Natural killer cell (primary cell): Measurements from ENCODE around the gene TUBG1. TPM values are rescaled to one million over a fixed set of nuclear protein-coding genes. Genes with fewer than 3 reads are reported as not detected.

Experiments
- ATAC-seq, 3 donors: fragments of 150-1000 bp in 2 of 3; fragments of 200-7000 bp in 1 of 3; cut with Tn5 transposase; 1 replicate in 1 of 3; 2 replicates in 2 of 3; pipeline ENCODE4 v1.10.0; 2021; ENCODE audit warnings: mild to moderate bottlenecking in 2 of 3, moderate library complexity in 2 of 3
- DNase-seq, 2 donors: peaks; one replicate each; pipeline versions ENCODE4 v3.0.0 to v3.0.0-alpha.2; 2013 to 2021; ENCODE audit warnings: mixed read lengths in 1 of 2
- H3K27ac ChIP-seq: one replicate; pipeline ENCODE4 v1.5.1; 2013; ENCODE audit warnings: mild to moderate bottlenecking, low read length
- H3K27me3 ChIP-seq: one replicate; pipeline ENCODE4 v1.6.1; 2013; ENCODE audit warnings: low read length; ENCODE audit not compliant: control insufficient read depth, insufficient read depth
- H3K36me3 ChIP-seq: one replicate; pipeline ENCODE4 v1.6.1; 2013; ENCODE audit warnings: low read length; ENCODE audit not compliant: control insufficient read depth, insufficient read depth
- H3K4me1 ChIP-seq: one replicate; pipeline ENCODE4 v1.6.1; 2013; ENCODE audit warnings: low read length; ENCODE audit not compliant: control insufficient read depth, insufficient read depth
- H3K4me3 ChIP-seq: one replicate; pipeline ENCODE4 v1.5.1; 2013; ENCODE audit warnings: low read length
- H3K9me3 ChIP-seq: one replicate; pipeline ENCODE4 v1.6.1; 2013; ENCODE audit warnings: low read length; ENCODE audit not compliant: control insufficient read depth, insufficient read depth
- H3K27ac Mint-ChIP-seq, 2 donors: one replicate each; pipeline ENCODE4 v1.8.0; 2022; ENCODE audit warnings: mild to moderate bottlenecking in 2 of 2, mixed read lengths in 2 of 2, moderate library complexity in 1 of 2
- H3K27me3 Mint-ChIP-seq, 2 donors: one replicate each; pipeline ENCODE4 v1.8.0; 2022; ENCODE audit warnings: low read depth in 2 of 2, mixed read lengths in 2 of 2
- H3K36me3 Mint-ChIP-seq: one replicate; pipeline ENCODE4 v1.8.0; 2022; ENCODE audit warnings: mixed read lengths
- H3K4me1 Mint-ChIP-seq, 2 donors: one replicate each; pipeline ENCODE4 v1.8.0; 2022; ENCODE audit warnings: mixed read lengths in 2 of 2
- H3K4me3 Mint-ChIP-seq: one replicate; pipeline ENCODE4 v1.8.0; 2022; ENCODE audit warnings: mild to moderate bottlenecking, moderate library complexity, mixed read lengths
- H3K9me3 Mint-ChIP-seq, 2 donors: one replicate each; pipeline ENCODE4 v1.8.0; 2022; ENCODE audit warnings: mixed read lengths in 2 of 2
- CTCF ChIP-seq: fragments of 200-600 bp; IDR thresholded peaks from one replicate; pipeline ENCODE4 v1.8.0; 2022; ENCODE audit warnings: antibody characterized with exemption
- WGBS: methylation state at CpG from one replicate; pipeline ENCODE4 v1.1.7; 2013; ENCODE audit warnings: missing lambda C conversion rate; ENCODE audit not compliant: insufficient coverage; 5-methylcytosine and 5-hydroxymethylcytosine counted together
- intact Hi-C: fragments of 100-400 bp; cut with micrococcal nuclease; formaldehyde crosslinking; loops from one replicate; pipeline ENCODE4 v1.14.2; 2022
- total RNA-seq, 4 donors: library from RNA; stranded (reverse); fragments of 120-200 nt in 1 of 4; gene quantifications; one replicate each; pipeline versions ENCODE4 v1.2.3 to v1.2.4, GENCODE V29; 2013 to 2022

Gene TUBG1
- total RNA-seq, 3 donors from 2014 or later (not counting 1 experiment from before 2014, with no cell fraction given) = 9.7 to 16.5 (median 13.0) TPM

- H3K36me3 Mint-ChIP-seq = no peaks in the 10 kb centered on the region
- WGBS = 91% methylated on average over 9 of the region's 9 CpGs
- ATAC-seq (no peak), DNase-seq (no peak)
- H3K4me3 Mint-ChIP-seq = no peak overlapping the region
- intact Hi-C loops = no loop called here
- H3K27me3 Mint-ChIP-seq = no peaks in the 10 kb centered on the region
- Histone ChIP-seq H3K4me1 (no peaks in the 10 kb centered on the region), H3K27ac (no peak overlapping the region), H3K36me3 (no peaks in the 10 kb centered on the region), H3K9me3 (no peaks in the 10 kb centered on the region), H3K27me3 (no peaks in the 10 kb centered on the region), H3K4me3 (no peak overlapping the region)
- no peak overlapping the region for H3K27ac Mint-ChIP-seq
- no peaks in the 10 kb centered on the region for H3K9me3 Mint-ChIP-seq
- H3K4me1 Mint-ChIP-seq = no peaks in the 10 kb centered on the region
- no peak for TF ChIP-seq CTCF
Observed at GRCh38 chr17:42632949-42633444, 23.5 kb downstream of the TUBG1 start.

- H3K4me3 ChIP-seq = no peak overlapping the region
- Mint-ChIP-seq H3K27me3 (peaks cover 0 to 7% of the 10 kb centered on the region in 2 donors), H3K36me3 (no peaks in the 10 kb centered on the region), H3K27ac (no peak overlapping the region), H3K9me3 (no peaks in the 10 kb centered on the region), H3K4me3 (peak overlapping the region; percentile 53), H3K4me1 (peaks cover 14 to 24% of the 10 kb centered on the region in 2 donors)
- H3K9me3 ChIP-seq = no peaks in the 10 kb centered on the region
- peaks cover 16% of the 10 kb centered on the region for H3K4me1 ChIP-seq
- ATAC-seq (peak in 2 of 3 donors; percentile 46 to 72), DNase-seq (no peak)
- H3K36me3 ChIP-seq = no peaks in the 10 kb centered on the region
- no peaks in the 10 kb centered on the region for H3K27me3 ChIP-seq
- intact Hi-C loops = no loop called here
- H3K27ac ChIP-seq = no peak overlapping the region
- TF ChIP-seq CTCF = no peak
- WGBS = 72% methylated on average over 6 of the region's 7 CpGs
Observed at GRCh38 chr17:42639525-42640113, 30.1 kb downstream of the TUBG1 start.

DNA sequence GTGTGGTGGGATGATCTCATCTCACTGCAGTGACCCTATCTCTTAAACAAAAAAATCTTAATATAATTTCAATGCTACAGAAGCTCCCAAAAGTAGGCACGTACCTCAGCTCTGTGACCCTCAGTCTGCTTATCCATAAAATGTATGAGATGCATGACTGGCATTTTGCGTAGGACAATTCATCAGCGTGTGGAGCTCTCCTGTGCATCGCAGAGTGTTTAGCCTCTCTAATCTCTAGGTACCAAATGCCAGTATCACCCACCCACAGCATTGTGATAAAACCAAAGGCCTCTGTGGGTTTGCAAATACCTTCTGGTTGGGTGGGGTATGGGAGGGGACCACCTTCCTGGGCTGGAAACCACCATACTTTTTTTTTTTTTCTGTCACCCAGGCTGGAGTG is 30.6 kb downstream of the TUBG1 start:
- no peak overlapping the region for H3K4me3 ChIP-seq
- WGBS = 97% methylated on average over 2 of the region's 4 CpGs
- H3K27me3 ChIP-seq = no peaks in the 10 kb centered on the region
- H3K36me3 ChIP-seq = no peaks in the 10 kb centered on the region
- no peaks in the 10 kb centered on the region for H3K9me3 Mint-ChIP-seq
- peaks cover 16% of the 10 kb centered on the region for H3K4me1 ChIP-seq
- peak overlapping the region; percentile 53 for H3K4me3 Mint-ChIP-seq
- H3K27ac ChIP-seq = no peak overlapping the region
- ATAC-seq (peak in 1 of 3 donors; percentile 53), DNase-seq (no peak)
- no peaks in the 10 kb centered on the region for H3K9me3 ChIP-seq
- peaks cover 0 to 7% of the 10 kb centered on the region in 2 donors for H3K27me3 Mint-ChIP-seq
- no peak for TF ChIP-seq CTCF
- H3K36me3 Mint-ChIP-seq = no peaks in the 10 kb centered on the region
- intact Hi-C loops = no loop called here
- H3K27ac Mint-ChIP-seq = no peak overlapping the region
- peaks cover 14 to 24% of the 10 kb centered on the region in 2 donors for H3K4me1 Mint-ChIP-seq

DNA sequence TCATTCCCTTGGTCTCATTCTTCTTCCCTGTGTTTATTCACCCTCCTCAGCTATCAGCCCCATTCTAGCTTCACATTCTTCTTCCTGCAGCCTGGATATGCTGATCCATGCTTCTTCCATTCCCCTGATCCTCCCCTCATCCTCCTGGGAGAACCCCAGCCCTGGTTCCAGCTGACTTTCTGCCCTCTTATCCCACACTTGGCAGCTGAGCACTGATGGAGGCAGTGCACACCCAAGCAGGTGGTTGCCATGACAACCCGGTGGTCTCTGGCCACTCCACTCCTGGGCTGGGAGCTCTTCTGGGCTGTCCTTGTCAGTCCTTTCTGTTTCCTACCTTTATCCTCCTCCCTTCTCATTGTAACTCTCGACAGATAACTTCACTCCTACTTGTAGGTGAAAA is 32.9 kb downstream of the TUBG1 start:
- Histone ChIP-seq H3K36me3 (no peaks in the 10 kb centered on the region), H3K4me1 (peaks cover 22% of the 10 kb centered on the region), H3K4me3 (no peak overlapping the region), H3K9me3 (no peaks in the 10 kb centered on the region), H3K27ac (no peak overlapping the region), H3K27me3 (no peaks in the 10 kb centered on the region)
- no peak overlapping the region for H3K4me3 Mint-ChIP-seq
- peaks cover 0 to 10% of the 10 kb centered on the region in 2 donors for H3K27me3 Mint-ChIP-seq
- ATAC-seq (no peak), DNase-seq (no peak)
- 42% methylated on average over 2 of the region's 2 CpGs for WGBS
- no peak for TF ChIP-seq CTCF
- H3K36me3 Mint-ChIP-seq = no peaks in the 10 kb centered on the region
- no peaks in the 10 kb centered on the region for H3K9me3 Mint-ChIP-seq
- peaks cover 14 to 24% of the 10 kb centered on the region in 2 donors for H3K4me1 Mint-ChIP-seq
- H3K27ac Mint-ChIP-seq = no peak overlapping the region
- intact Hi-C loops = no loop called here
